SK-N-SH treated with all-trans-retinoic acid at 6 μM for 48 hours (cell line): Measurements from ENCODE around the gene DDB1.

ENCODE experiments used
- ATAC-seq: fragments of 200-7000 bp; cut with Tn5 transposase; 3 replicates; pipeline ENCODE4 v1.9.1; 2020; ENCODE audit warnings: mild to moderate bottlenecking, moderate library complexity
- ARNTL ChIP-seq: fragments of 450-650 bp; formaldehyde crosslinking; IDR thresholded peaks from 2 replicates; pipeline ENCODE4 v1.5.0; 2020; ENCODE audit warnings: low read depth, mild to moderate bottlenecking, moderate library complexity, borderline replicate concordance
- BACH2 ChIP-seq: fragments of 250-450 bp; sonication (Bioruptor Pico); IDR thresholded peaks from 2 replicates; pipeline ENCODE4 v1.9.0; 2021; ENCODE audit warnings: mild to moderate bottlenecking, borderline replicate concordance
- CSDC2 ChIP-seq: fragments of 250-450 bp; sonication (Bioruptor Pico); IDR thresholded peaks from 2 replicates; pipeline ENCODE4 v1.5.0; 2020; ENCODE audit warnings: mild to moderate bottlenecking, moderate library complexity
- CSRNP3 ChIP-seq: fragments of 250-450 bp; sonication (Bioruptor Pico); IDR thresholded peaks from 2 replicates; pipeline ENCODE4 v1.5.1; 2021; ENCODE audit warnings: mild to moderate bottlenecking, moderate library complexity
- GLIS3 ChIP-seq: fragments of 250-450 bp; sonication (Bioruptor Pico); IDR thresholded peaks from 2 replicates; pipeline ENCODE4 v1.5.0; 2020; ENCODE audit warnings: mild to moderate bottlenecking, moderate library complexity
- ISL1 ChIP-seq: fragments of 250-450 bp; sonication (Bioruptor Pico); IDR thresholded peaks from 2 replicates; pipeline ENCODE4 v2.1.2; 2022; ENCODE audit warnings: mild to moderate bottlenecking, moderate library complexity
- OSR1 ChIP-seq: fragments of 250-450 bp; sonication (Bioruptor Pico); IDR thresholded peaks from 2 replicates; pipeline ENCODE4 v1.8.0; 2022; ENCODE audit warnings: moderate library complexity, mild to moderate bottlenecking, inconsistent platforms
- PPARA ChIP-seq: fragments of 250-450 bp; sonication (Bioruptor Pico); IDR thresholded peaks from 2 replicates; pipeline ENCODE4 v1.5.0; 2020; ENCODE audit warnings: mild to moderate bottlenecking, borderline replicate concordance
- RARB ChIP-seq: fragments of 250-450 bp; sonication (Bioruptor Pico); IDR thresholded peaks from 2 replicates; pipeline ENCODE4 v1.8.0; 2021; ENCODE audit warnings: mild to moderate bottlenecking, moderate library complexity
- SNAI2 ChIP-seq: fragments of 250-450 bp; sonication (Bioruptor Pico); IDR thresholded peaks from 2 replicates; pipeline ENCODE4 v1.5.0; 2020; ENCODE audit warnings: mild to moderate bottlenecking, moderate library complexity
- TCF4 ChIP-seq: fragments of 250-450 bp; sonication (Bioruptor Pico); IDR thresholded peaks from 2 replicates; pipeline ENCODE4 v1.8.0; 2021; ENCODE audit warnings: mild to moderate bottlenecking, moderate library complexity, borderline replicate concordance
- TOX ChIP-seq: fragments of 250-450 bp; sonication (Bioruptor Pico); IDR thresholded peaks from 2 replicates; pipeline ENCODE4 v1.8.0; 2021; ENCODE audit warnings: mild to moderate bottlenecking, moderate library complexity, borderline replicate concordance
- TSHZ2 ChIP-seq: fragments of 250-450 bp; sonication (Bioruptor Pico); IDR thresholded peaks from 2 replicates; pipeline ENCODE4 v1.5.0; 2020; ENCODE audit warnings: mild to moderate bottlenecking, moderate library complexity
- ZC3H10 ChIP-seq: fragments of 250-450 bp; sonication (Bioruptor Pico); IDR thresholded peaks from 2 replicates; pipeline ENCODE4 v1.5.1; 2021; ENCODE audit warnings: mild to moderate bottlenecking, moderate library complexity
- ZFP3 ChIP-seq: fragments of 250-450 bp; sonication (Bioruptor Pico); IDR thresholded peaks from 2 replicates; pipeline ENCODE4 v1.5.0; 2020; ENCODE audit warnings: mild to moderate bottlenecking, moderate library complexity
- ZFP30 ChIP-seq: fragments of 450-650 bp; formaldehyde crosslinking; IDR thresholded peaks from 2 replicates; pipeline ENCODE4 v1.5.0; 2022; ENCODE audit warnings: mild to moderate bottlenecking, moderate library complexity
- ZNF565 ChIP-seq: fragments of 450-650 bp; formaldehyde crosslinking; conservative IDR thresholded peaks from 2 replicates; pipeline ENCODE4 v1.5.0; 2020; ENCODE audit warnings: low read depth, mild to moderate bottlenecking, moderate library complexity
- ZNF70 ChIP-seq: fragments of 450-650 bp; formaldehyde crosslinking; IDR thresholded peaks from 2 replicates; pipeline ENCODE4 v1.5.0; 2020; ENCODE audit warnings: mild to moderate bottlenecking, moderate library complexity
- ZNF8 ChIP-seq: fragments of 450-650 bp; formaldehyde crosslinking; IDR thresholded peaks from 2 replicates; pipeline ENCODE4 v1.5.0; 2020; ENCODE audit warnings: mild to moderate bottlenecking, moderate library complexity
- TF ChIP-seq, protein P1 (sequence below): fragments of 250-450 bp; sonication (Bioruptor Pico); IDR thresholded peaks from 2 replicates; pipeline ENCODE4 v1.8.0; 2021; ENCODE audit warnings: low read depth, mild to moderate bottlenecking, moderate library complexity, borderline replicate concordance
- TF ChIP-seq, protein P2 (sequence below): fragments of 250-450 bp; sonication (Bioruptor Pico); IDR thresholded peaks from 2 replicates; pipeline ENCODE4 v1.8.0; 2020; ENCODE audit warnings: mild to moderate bottlenecking, moderate library complexity, borderline replicate concordance

The DDB1 gene

DNA sequence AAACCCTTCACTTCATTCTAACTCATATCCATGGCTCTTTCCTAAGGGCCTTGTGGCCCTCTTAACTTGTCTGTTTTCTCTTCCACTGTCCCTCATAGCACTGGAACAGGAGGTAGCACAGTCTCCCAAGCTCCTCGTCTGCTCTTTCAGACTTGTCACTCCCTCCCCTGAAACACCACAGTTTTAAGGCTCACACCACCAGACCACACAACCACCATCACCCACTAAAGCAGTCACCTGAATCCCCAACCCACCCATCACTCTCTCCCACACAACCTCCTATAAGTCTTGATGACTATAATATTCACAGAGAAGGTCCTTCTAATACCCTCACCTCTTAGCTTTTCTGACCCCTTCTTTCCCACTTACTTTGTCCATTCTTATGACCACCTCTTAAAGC lies 26.7 kb downstream of the DDB1 start (continued):
- no peak for TF ChIP-seq TCF4 (CRISPR knock-in tag)
- TF ChIP-seq ZNF70 (CRISPR knock-in tag) = no peak
- no peak for TF ChIP-seq RARB (CRISPR knock-in tag)
- no peak for TF ChIP-seq ZFP3 (CRISPR knock-in tag)
- TF ChIP-seq, protein P1, sequence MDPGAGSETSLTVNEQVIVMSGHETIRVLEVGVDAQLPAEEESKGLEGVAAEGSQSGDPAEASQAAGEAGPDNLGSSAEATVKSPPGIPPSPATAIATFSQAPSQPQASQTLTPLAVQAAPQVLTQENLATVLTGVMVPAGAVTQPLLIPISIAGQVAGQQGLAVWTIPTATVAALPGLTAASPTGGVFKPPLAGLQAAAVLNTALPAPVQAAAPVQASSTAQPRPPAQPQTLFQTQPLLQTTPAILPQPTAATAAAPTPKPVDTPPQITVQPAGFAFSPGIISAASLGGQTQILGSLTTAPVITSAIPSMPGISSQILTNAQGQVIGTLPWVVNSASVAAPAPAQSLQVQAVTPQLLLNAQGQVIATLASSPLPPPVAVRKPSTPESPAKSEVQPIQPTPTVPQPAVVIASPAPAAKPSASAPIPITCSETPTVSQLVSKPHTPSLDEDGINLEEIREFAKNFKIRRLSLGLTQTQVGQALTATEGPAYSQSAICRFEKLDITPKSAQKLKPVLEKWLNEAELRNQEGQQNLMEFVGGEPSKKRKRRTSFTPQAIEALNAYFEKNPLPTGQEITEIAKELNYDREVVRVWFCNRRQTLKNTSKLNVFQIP (CRISPR knock-in tag) = no peak
- TF ChIP-seq ZNF565 = no peak
- TF ChIP-seq TOX (CRISPR knock-in tag) = no peak
- no peak for TF ChIP-seq SNAI2 (CRISPR knock-in tag)
- no peak for TF ChIP-seq ZC3H10 (CRISPR knock-in tag)

GRCh38 chr11:61305417-61305816 lies 27.5 kb downstream of the DDB1 start:
- TF ChIP-seq ARNTL (CRISPR knock-in tag) = no peak
- no peak for TF ChIP-seq SNAI2 (CRISPR knock-in tag)
- TF ChIP-seq, protein P2, sequence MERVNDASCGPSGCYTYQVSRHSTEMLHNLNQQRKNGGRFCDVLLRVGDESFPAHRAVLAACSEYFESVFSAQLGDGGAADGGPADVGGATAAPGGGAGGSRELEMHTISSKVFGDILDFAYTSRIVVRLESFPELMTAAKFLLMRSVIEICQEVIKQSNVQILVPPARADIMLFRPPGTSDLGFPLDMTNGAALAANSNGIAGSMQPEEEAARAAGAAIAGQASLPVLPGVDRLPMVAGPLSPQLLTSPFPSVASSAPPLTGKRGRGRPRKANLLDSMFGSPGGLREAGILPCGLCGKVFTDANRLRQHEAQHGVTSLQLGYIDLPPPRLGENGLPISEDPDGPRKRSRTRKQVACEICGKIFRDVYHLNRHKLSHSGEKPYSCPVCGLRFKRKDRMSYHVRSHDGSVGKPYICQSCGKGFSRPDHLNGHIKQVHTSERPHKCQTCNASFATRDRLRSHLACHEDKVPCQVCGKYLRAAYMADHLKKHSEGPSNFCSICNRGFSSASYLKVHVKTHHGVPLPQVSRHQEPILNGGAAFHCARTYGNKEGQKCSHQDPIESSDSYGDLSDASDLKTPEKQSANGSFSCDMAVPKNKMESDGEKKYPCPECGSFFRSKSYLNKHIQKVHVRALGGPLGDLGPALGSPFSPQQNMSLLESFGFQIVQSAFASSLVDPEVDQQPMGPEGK (CRISPR knock-in tag) = no peak
- TF ChIP-seq TOX (CRISPR knock-in tag) = no peak
- no peak for TF ChIP-seq ZNF8 (CRISPR knock-in tag)
- TF ChIP-seq CSRNP3 = no peak
- TF ChIP-seq, protein P1 (CRISPR knock-in tag) = no peak
- TF ChIP-seq GLIS3 (CRISPR knock-in tag) = no peak
- TF ChIP-seq OSR1 (CRISPR knock-in tag) = no peak
- TF ChIP-seq ZNF565 = no peak
- no peak for TF ChIP-seq ZC3H10 (CRISPR knock-in tag)
- no peak for TF ChIP-seq ISL1 (CRISPR knock-in tag)
- no peak for ATAC-seq

DNA sequence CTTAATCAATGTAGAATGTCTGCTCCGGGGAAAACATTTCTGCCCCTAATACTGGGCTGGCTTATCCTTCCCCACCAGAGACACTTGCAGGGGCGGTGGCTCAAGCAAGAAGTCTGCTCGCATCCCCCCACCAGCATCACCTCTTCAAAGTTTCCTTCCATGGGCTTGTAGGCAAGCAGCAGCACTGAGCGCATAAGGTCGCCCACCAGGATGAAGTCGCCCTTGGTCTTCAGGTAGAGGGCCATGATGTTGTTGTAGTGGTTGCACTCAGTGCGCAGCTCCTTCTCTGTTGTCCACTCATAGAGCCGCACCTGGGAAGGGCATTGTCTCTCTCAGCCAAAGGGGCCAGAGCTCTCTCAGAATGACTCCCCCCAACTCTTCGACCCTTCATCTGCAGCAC lies 29.2 kb downstream of the DDB1 start:
- no peak for ATAC-seq
- TF ChIP-seq, protein P2 (CRISPR knock-in tag) = no peak
- no peak for TF ChIP-seq ZFP30

GRCh38 chr11:61302550-61302949 lies 30.4 kb downstream of the DDB1 start:
- ATAC-seq = no peak
- TF ChIP-seq CSRNP3 (no peak), ZNF565 (no peak), PPARA (CRISPR knock-in tag) (no peak), BACH2 (CRISPR knock-in tag) (no peak), OSR1 (CRISPR knock-in tag) (no peak), ZNF8 (CRISPR knock-in tag) (no peak), CSDC2 (no peak), TSHZ2 (CRISPR knock-in tag) (no peak), SNAI2 (CRISPR knock-in tag) (no peak), RARB (CRISPR knock-in tag) (no peak)
- TF ChIP-seq, protein P2 (CRISPR knock-in tag) = no peak
